GM21526 (cell line): Measurements from ENCODE around the gene PACS2.

Source experiments
- ATAC-seq: cut with Tn5 transposase; IDR thresholded peaks from one replicate; pipeline ENCODE4 v1.9.1; 2021; ENCODE audit warnings: moderate library complexity; ENCODE audit not compliant: unreplicated experiment, low FRiP score

PACS2 gene

GRCh38 chr14:105418269-105419194 is 104.0 kb downstream of the PACS2 start:
- no peak for ATAC-seq

DNA sequence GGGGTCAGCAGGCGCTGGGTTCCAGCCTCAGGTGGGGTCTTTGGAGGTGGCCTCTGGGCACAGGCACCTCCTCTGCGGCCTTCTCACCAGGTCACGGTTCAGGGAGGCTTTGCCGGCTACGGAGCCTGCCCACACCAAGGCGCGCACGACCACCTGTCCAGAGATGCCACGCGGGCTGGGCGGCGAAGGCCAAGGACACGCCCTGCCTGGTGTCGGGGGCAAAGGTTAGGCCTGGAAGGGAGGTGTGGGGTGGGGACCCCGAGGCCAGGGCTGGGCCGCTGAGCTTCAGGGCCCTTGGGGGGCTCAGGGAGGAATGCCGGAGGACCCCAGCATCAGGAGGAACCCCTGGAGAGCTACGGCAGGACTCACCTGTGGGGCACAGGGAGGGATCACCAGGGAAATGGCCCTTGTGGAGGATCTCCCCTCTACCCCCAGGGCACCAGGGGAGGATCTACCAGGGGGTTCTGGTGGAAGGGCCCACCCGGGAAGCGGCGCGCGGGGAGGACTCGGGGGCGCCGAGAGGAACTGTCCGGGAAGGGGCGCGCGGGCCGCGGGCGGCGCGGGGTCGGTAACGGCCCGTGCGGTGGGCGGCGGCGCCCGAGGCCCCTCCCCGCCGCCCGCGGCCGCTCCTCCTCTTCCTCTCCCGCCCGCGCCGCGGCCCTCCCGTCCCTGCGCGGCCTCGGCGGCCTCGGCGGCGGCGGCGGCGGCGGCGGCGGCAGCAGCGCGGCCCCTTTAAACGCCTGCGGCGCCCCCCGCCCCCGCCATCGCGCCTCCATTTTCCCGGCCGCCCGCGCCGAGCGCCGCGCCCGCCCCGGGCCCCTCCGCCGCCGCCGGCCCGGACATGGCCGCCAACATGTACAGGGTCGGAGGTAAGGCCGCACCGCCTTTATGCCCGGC is 104.9 kb downstream of the PACS2 start, which contains the start of gene MTA1:
Gene MTA1 (plus strand): TSS at position 633 of the 897 bp plus-strand sequence. CDS start 209 bp downstream, at position 842.
- no peak for ATAC-seq

DNA sequence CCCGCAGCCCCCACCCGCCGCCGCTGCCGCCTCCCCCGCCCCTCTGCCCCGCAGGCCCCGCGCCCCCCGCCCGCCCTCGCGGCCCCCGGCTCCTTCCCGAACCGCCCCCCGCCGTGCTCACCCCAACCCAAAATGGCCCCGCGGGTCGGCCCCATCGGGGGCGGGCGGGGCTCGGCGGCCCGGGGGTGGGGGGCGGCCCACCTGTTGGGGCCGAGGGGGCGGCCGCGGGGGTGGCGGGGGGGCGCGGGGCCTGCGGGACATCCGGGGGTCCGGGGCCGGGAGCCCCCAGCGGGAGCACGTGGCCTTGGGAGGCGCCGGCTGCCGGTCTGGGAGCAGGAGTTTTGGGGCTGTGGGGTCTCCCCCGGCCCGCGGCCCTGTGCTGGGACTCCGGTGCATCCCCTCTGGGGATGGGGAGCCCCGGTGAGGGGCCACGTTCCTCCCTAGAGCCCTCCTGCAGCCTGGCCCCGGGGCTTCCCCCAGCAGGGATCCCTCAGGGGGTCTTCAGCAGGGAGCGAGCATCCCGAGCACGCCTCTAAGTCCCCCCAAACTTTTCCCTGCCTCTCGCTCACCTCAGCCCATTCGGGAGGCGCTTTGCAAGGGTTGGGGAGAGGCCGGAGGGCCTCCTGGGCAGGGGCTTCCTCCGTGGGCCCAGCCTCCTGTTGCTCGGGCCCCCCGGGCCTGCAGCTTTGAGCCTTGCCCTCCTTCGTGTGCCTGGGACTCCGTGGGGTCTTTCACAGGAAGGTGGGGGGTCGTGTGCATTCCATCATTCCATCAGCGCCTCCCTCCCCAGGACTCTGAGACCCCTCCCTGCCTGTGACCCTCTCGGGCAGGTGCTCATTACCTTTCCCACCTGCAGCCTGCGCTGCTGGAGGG is 105.8 kb downstream of the PACS2 start:
- no peak for ATAC-seq

DNA sequence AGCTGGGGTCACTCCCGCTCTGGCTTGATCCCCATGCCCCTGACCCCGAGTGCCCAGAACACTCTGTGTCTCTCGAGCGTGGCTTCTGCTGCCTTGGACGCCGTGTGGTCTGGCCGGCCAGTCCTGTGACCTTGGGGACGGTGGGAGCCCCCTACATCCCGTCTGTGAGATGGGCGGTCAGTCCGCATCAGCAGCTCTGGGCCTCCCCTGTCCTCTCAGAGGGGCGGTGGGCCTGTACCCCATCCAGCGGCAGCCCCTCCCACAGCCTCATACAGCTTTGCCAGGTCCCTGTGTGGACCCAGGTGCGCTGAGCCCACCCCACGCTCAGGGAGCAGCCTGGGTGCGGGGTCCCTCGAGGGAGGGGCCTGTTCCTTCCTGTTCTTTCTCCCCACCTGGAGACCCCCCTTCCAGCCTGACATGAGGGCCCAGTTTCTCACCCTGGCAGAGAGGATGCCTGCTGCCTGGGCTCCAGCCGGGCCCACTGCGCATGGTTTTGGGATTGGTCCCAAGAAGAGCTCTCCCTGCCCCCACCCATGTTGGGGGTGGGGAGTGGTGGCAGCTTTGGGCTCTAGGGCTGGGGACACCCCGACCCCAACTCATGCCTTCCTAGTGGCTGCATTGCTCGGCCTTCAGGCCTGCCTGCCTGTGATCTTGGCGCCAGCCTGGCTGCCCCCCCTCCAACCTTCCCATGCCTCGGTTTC is 106.6 kb downstream of the PACS2 start:
- no peak for ATAC-seq

DNA sequence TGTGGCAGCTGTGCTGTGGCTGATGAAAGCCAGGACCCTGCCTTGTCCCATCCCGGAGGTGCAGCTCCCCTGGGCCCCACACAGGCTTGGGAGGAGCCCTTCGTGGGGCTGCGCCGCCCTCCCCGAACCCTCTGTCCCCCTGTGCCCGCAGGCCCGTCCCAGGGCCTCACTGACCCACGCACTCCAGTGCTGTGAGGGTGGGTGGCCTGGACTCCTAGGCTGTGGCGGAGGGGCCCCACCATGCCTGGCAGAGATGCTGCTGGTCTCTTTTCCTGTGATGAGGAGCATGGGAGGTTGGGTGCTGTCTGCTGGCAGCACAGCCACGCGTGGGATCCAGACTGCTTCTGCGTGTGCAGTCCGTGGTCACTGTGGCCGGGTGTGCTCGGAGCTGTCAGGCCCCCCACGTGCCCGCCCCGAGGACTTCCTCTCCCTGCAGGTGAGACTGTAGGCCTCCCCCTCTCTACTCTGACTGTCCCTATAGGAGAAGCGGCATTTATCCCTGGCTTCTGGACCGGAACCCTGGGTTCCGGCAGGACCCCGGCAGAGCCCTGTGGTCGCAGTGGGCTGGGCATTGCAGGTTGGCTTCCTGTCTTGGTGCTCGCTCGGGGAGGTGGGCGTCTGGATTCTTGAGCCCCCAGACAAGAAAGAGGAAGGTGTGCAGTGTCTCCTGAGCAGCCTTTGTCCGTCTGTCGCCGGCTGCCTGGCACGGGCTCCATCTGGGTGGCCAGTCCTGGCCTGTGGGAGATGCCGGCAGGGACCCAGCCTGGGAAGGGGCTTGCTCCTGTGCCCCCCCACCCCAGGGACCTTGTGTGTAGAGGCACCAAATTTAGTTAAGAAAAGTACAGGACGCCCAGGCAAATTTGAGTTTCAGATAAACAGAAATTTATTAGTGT is 107.4 kb downstream of the PACS2 start:
- ATAC-seq = no peak

DNA sequence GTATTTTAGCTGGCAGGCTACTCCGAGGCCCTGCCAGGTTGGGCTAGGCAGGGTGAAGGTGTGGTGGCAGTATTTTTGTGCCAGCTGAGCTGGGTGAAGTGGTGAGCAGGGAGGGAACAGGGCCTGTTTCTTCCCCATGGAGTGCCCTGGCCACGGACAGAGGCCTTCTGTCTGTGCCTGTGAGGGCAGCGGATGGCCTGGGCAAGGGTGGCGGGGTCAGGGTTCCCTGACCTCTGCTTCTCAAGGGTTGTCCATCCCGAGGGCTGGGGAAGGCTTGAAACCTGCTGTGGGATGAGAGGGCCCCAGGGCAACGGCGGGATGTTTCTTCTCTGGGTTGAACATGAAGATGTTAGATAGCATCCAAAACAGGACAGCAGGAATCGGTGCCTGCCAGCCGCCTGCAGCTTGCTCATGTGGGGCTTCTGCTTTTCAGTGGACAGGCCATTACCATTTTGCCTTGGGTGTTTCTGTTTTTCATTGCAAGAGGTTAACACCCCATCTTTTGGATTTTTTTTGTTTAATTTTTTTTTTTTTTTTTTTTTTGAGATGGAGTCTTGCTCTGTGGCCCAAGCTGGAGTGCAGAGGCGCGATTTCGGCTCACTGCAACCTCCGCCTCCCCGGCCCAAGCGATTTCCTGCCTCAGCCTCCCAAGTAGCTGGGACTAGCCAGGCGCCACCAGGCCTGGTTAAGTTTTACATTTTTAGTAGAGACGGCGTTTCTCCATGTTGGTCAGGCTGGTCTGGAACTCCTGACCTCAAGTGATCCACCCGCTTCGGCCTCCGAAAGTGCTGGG is 108.3 kb downstream of the PACS2 start:
- no peak for ATAC-seq

- ATAC-seq = no peak
Measured at GRCh38 chr14:105423488-105424195, 109.1 kb downstream of the PACS2 start.

GRCh38 chr14:105424861-105425260 is 110.3 kb downstream of the PACS2 start:
- ATAC-seq = no peak

DNA sequence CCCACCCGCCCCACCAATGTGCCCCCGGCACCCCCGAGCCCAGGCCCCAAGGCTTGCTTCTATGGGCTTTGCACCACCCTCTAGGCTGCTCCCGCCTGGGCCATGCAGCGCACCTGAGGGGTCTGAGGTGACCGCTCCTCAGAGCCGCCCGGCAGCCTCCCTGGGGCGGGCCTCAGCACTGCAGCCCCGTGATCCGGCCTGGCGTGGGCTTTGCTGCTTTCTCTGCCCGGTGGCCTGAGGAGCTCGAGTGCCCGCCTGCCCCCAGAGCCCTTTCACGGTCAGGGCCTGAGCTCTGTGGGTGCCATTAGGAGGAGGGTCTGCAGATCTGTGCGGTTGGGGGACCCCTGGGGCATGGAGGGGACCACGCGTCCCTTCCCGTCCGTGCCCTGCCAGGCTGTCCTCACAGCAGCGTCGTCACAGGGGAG is 111.3 kb downstream of the PACS2 start:
- ATAC-seq = no peak

DNA sequence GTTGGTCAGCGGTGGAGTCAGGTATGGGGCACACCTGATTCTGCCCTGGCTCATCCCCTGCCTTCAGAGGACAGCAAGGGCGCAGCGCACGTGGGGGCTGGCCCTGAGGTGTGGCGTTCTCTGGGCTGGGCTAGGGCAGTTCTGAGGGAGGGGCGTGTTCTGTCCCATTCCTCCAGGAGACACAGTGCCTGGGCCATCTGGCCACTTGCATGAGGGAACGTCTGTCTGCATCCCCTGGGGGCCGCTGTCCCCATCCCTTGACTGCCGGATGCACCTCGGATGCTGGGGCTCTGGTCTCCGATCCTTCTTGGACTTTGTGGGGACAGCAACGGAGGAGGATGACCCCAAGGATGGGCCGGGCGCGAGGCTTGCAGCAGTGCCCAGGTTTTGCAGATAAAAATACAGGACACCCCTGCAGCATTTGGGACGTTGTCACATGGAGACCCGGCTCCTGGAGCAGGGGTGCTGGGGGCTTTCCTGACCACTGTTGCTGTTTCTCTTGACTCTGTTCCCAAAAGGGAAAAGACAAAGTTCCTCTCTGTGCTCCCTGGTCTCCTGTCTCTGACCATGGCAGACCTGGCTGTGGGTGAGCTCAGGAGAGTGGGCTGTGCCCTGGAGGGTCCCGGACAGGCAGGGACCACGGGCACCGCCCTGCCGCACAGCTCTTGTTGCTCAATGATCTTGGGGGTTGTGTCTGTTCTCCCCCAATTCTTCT is 112.0 kb downstream of the PACS2 start:
- no peak for ATAC-seq

GRCh38 chr14:105427412-105427811 is 112.9 kb downstream of the PACS2 start:
- no peak for ATAC-seq

DNA sequence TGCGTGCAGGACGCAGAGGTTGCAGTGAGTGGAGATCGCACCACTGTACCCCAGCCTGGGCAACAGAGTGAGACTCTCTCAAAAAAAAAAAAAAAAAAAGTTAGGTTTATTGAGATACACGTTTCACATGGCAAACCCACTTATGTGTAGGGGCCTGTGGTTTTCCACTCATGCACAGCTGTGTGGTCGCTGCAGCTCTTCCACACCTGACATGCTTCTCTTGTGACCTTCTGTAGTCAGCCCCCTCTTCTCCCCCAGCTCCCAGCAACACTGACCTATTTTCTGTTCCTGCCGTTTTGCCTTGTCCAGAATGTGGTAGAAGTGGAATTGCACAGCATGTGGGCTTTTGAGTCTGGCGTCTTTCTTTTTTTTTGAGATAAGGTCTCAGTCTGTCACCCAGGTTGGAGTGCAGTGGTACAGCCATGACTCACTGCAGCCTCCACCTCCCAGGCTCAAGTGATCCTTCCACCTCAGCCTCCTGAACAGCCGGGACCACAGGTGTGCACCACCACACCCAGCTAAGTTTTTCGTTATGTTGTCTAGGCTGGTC is 113.5 kb downstream of the PACS2 start:
- ATAC-seq = no peak

DNA sequence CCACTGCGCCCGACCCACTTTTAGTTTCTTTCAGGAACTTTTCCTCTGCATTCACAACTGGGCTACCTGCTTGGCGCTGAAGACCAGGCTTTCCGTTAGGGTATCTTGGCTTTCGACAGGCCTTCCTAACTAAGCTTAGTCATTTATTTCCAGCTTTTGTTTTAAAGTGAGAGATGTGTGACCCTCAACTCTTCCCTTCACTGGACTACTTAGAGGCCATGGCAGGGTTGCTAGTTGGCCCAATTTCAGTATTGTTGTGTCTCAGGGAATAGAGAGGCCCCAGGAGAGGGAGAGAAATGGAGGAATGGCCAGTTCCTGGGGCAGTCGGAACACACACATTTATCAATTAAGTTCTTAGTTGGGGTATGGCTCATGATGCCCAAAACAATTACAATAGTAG is 115.5 kb downstream of the PACS2 start:
- no peak for ATAC-seq

DNA sequence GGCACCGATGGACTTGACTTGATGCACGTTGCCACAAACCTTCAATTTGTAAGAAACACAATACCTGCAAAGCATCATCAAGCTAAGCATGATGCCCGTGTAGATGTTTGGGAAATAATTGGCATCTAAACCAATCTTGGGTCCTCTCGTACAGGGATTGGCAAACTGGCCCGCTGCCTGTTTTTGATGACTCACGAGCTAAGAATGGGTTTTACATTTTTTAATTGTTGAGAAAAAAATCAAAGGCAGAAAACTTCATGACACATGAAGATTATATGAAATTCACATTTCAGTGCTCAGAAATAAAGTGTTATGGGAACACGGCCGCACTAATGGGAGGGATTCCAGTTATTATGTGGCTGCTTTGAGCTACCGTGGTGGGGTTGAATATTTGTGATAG is 116.0 kb downstream of the PACS2 start:
- no peak for ATAC-seq

- ATAC-seq = no peak
Measured at GRCh38 chr14:105431256-105431655, 116.7 kb downstream of the PACS2 start.

- no peak for ATAC-seq
Measured at GRCh38 chr14:105432657-105433056, 118.1 kb downstream of the PACS2 start.
